ENCODE data around the gene ATF7. TPM values are rescaled to one million over a fixed set of nuclear protein-coding genes. Genes with fewer than 3 reads are reported as not detected.

The ATF7 gene
- polyA plus RNA-seq, 1 experiment, result 27.1 TPM

GRCh38 chr12:53468282-53468681 lies 157.9 kb downstream of the ATF7 start:
- CTCF ChIA-PET, result interaction anchor here (0.7 to 1.1 kb wide), 2 partner anchors 41 to 147 kb away, joined by 3 to 5 read pairs; no protein-coding TSS in a partner anchor
- POLR2A ChIA-PET, result interaction anchor here (1.0 kb wide), 1 partner anchor 9 kb away, joined by 18 read pairs; no protein-coding TSS in a partner anchor

DNA sequence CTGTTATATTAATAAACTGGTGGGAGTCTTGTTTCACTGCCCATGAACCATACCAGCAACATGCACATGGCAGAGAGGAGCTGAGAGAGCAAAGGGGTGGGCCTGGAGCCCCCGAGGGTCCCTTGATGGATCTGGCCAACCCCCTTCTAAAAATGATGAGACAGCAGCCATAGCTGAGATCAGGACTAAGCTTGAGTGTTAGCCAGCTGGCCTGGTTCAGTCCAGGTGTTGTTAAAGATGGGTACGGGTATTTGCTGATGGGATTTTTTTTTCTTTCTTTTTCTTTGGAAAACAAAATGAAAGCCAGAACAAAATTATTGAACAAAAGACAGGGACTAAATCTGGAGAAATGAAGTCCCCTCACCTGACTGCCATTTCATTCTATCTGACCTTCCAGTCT lies 158.3 kb downstream of the ATF7 start:
- CTCF ChIA-PET, result no interaction called here

More at GRCh38 chr12:53468282-53468681, 157.9 kb downstream of the ATF7 start:
- H3K9me3 ChIP-seq (ENCODE audit: control insufficient read depth, insufficient read depth, low read length), result no peaks in the 10 kb centered on the region
- no peak for TF ChIP-seq CTCF (IDR thresholded peaks at IDR 0.05; ENCODE audit: low read depth, low read length)
- no peaks in the 10 kb centered on the region for H3K27me3 ChIP-seq (ENCODE audit: control insufficient read depth, insufficient read depth, low read length)
- no peak overlapping the region for H3K4me3 ChIP-seq (ENCODE audit: low read depth, low read length)
- DNase-seq (ENCODE audit: low read depth, low spot score), result no peak
- no peak overlapping the region for H3K27ac ChIP-seq (ENCODE audit: low read depth, low read length)

GRCh38 chr12:53467082-53467481 lies 159.1 kb downstream of the ATF7 start:
- POLR2A ChIA-PET, result interaction anchor here (0.7 kb wide), 1 partner anchor 9 kb away, joined by 4 read pairs; no protein-coding TSS in a partner anchor
- TF ChIP-seq CTCF (IDR thresholded peaks at IDR 0.05; ENCODE audit: low read depth, low read length), result no peak
- no peak overlapping the region for H3K4me3 ChIP-seq (ENCODE audit: low read depth, low read length)
- no peak for DNase-seq (ENCODE audit: low read depth, low spot score)
- no peaks in the 10 kb centered on the region for H3K27me3 ChIP-seq (ENCODE audit: control insufficient read depth, insufficient read depth, low read length)
- CTCF ChIA-PET, result no interaction called here
- no peak overlapping the region for H3K27ac ChIP-seq (ENCODE audit: low read depth, low read length)
- H3K9me3 ChIP-seq (ENCODE audit: control insufficient read depth, insufficient read depth, low read length), result no peaks in the 10 kb centered on the region

More for the DNA sequence above, 158.3 kb downstream of the ATF7 start:
- Histone ChIP-seq H3K9me3 (ENCODE audit: control insufficient read depth, insufficient read depth, low read length) (no peaks in the 10 kb centered on the region), H3K27me3 (ENCODE audit: control insufficient read depth, insufficient read depth, low read length) (no peaks in the 10 kb centered on the region), H3K27ac (ENCODE audit: low read depth, low read length) (no peak overlapping the region), H3K4me3 (ENCODE audit: low read depth, low read length) (no peak overlapping the region)
- DNase-seq (ENCODE audit: low read depth, low spot score), result no peak
- TF ChIP-seq CTCF (IDR thresholded peaks at IDR 0.05; ENCODE audit: low read depth, low read length), result no peak
- POLR2A ChIA-PET, result interaction anchor here (1.0 kb wide), 1 partner anchor 9 kb away, joined by 18 read pairs; no protein-coding TSS in a partner anchor

DNA sequence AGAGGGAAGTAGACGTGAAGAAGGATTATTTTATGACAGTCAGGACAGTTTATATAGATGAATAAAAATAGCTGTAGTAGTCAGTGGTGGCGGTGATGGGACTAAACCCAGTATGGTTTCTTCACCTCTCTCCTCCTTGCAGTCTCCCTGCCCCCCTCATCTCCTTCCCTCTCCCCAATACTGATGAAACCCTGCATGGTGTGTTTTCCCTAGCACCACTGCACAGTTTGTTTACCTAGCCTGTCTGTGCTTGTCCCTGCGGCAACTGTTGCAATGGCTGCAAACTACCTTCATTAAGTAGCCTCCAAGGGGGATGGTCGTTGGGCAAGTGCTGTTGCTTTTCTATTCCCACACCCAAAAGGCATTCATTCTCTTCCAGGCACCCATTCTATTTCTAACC lies 159.5 kb downstream of the ATF7 start:
- H3K4me3 ChIP-seq (ENCODE audit: low read depth, low read length), result no peak overlapping the region
- ChIA-PET CTCF (no interaction called here), POLR2A (interaction anchor here (0.7 kb wide), 1 partner anchor 8 kb away, joined by 4 read pairs; no protein-coding TSS in a partner anchor)
- H3K27ac ChIP-seq (ENCODE audit: low read depth, low read length), result no peak overlapping the region
- H3K9me3 ChIP-seq (ENCODE audit: control insufficient read depth, insufficient read depth, low read length), result no peaks in the 10 kb centered on the region
- no peak for TF ChIP-seq CTCF (IDR thresholded peaks at IDR 0.05; ENCODE audit: low read depth, low read length)
- H3K27me3 ChIP-seq (ENCODE audit: control insufficient read depth, insufficient read depth, low read length), result no peaks in the 10 kb centered on the region
- no peak for DNase-seq (ENCODE audit: low read depth, low spot score)

GRCh38 chr12:53465679-53466078 lies 160.5 kb downstream of the ATF7 start:
- no peak overlapping the region for H3K4me3 ChIP-seq (ENCODE audit: low read depth, low read length)
- ChIA-PET POLR2A (interaction anchor here (0.6 to 1.1 kb wide), 2 partner anchors 12 to 16 kb away, joined by 3 to 4 read pairs; no protein-coding TSS in a partner anchor), CTCF (interaction anchor here (0.8 to 1.0 kb wide), 3 partner anchors 35 to 113 kb away, joined by 3 to 6 read pairs (median 3); partner anchors contain the start of gene TARBP2)
- TF ChIP-seq CTCF (IDR thresholded peaks at IDR 0.05; ENCODE audit: low read depth, low read length), result 0 out of 2 replicates have a peak, but pooled peaks have one; percentile 4
- H3K27ac ChIP-seq (ENCODE audit: low read depth, low read length), result no peak overlapping the region
- H3K9me3 ChIP-seq (ENCODE audit: control insufficient read depth, insufficient read depth, low read length), result no peaks in the 10 kb centered on the region
- no peak for DNase-seq (ENCODE audit: low read depth, low spot score)
- no peaks in the 10 kb centered on the region for H3K27me3 ChIP-seq (ENCODE audit: control insufficient read depth, insufficient read depth, low read length)
